ENCODE measurements around the gene ARRB2. TPM values are rescaled to one million over a fixed set of nuclear protein-coding genes. Genes with fewer than 3 reads are reported as not detected.
A peak's percentile ranks its signal among the peaks of the same experiment; 100 is the strongest.

The ARRB2 gene
- total and polyA plus RNA-seq, 2 of the 13 experiments (the other 11 are each of a cell fraction or from before 2014, with no cell fraction given) = 21.5 to 49.2 TPM

DNA sequence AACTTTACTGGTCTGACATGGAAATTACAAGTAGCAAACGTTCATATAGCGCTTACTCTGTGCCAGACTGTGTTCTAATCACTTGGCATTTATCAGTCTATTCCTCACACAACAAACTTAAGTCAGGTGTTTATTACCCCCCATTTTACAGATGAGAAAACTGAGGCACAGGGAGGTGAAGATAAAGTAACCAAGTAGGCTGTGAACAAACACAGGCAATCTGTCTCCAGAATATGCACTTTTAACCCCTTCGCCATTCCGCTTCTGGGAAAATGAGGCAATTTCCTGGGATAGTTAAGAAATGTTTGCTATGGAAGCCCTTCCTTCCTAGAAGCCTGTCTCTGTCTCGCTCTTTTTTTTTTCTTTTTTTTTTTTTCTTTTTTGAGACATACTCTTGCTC lies 41.5 kb downstream of the ARRB2 start (continued):
- TF ChIP-seq, protein P1, sequence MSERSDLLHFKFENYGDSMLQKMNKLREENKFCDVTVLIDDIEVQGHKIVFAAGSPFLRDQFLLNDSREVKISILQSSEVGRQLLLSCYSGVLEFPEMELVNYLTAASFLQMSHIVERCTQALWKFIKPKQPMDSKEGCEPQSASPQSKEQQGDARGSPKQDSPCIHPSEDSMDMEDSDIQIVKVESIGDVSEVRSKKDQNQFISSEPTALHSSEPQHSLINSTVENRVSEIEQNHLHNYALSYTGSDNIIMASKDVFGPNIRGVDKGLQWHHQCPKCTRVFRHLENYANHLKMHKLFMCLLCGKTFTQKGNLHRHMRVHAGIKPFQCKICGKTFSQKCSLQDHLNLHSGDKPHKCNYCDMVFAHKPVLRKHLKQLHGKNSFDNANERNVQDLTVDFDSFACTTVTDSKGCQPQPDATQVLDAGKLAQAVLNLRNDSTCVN (CRISPR knock-in tag; IDR thresholded peaks at IDR 0.05; ENCODE audit: borderline replicate concordance) = no peak
- TF ChIP-seq ERF (CRISPR knock-in tag; IDR thresholded peaks at IDR 0.05) = no peak
- TF ChIP-seq HNF4A (CRISPR knock-in tag; IDR thresholded peaks at IDR 0.05) = peak; percentile 10; the same call in 1 of the 2 replicates
- TF ChIP-seq, protein P2, sequence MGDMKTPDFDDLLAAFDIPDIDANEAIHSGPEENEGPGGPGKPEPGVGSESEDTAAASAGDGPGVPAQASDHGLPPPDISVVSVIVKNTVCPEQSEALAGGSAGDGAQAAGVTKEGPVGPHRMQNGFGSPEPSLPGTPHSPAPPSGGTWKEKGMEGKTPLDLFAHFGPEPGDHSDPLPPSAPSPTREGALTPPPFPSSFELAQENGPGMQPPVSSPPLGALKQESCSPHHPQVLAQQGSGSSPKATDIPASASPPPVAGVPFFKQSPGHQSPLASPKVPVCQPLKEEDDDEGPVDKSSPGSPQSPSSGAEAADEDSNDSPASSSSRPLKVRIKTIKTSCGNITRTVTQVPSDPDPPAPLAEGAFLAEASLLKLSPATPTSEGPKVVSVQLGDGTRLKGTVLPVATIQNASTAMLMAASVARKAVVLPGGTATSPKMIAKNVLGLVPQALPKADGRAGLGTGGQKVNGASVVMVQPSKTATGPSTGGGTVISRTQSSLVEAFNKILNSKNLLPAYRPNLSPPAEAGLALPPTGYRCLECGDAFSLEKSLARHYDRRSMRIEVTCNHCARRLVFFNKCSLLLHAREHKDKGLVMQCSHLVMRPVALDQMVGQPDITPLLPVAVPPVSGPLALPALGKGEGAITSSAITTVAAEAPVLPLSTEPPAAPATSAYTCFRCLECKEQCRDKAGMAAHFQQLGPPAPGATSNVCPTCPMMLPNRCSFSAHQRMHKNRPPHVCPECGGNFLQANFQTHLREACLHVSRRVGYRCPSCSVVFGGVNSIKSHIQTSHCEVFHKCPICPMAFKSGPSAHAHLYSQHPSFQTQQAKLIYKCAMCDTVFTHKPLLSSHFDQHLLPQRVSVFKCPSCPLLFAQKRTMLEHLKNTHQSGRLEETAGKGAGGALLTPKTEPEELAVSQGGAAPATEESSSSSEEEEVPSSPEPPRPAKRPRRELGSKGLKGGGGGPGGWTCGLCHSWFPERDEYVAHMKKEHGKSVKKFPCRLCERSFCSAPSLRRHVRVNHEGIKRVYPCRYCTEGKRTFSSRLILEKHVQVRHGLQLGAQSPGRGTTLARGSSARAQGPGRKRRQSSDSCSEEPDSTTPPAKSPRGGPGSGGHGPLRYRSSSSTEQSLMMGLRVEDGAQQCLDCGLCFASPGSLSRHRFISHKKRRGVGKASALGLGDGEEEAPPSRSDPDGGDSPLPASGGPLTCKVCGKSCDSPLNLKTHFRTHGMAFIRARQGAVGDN (CRISPR knock-in tag; IDR thresholded peaks at IDR 0.05) = no peak
- TF ChIP-seq RARA (CRISPR knock-in tag; IDR thresholded peaks at IDR 0.05) = peak; percentile 92
- no peak for TF ChIP-seq FOXA1 (IDR thresholded peaks at IDR 0.05)
- TF ChIP-seq FOXA1 (CRISPR knock-in tag; IDR thresholded peaks at IDR 0.05) = 0 out of 2 replicates have a peak, but pooled peaks have one; percentile 33
- TF ChIP-seq ZNF672 (CRISPR knock-in tag; IDR thresholded peaks at IDR 0.05) = no peak
- TF ChIP-seq ZNF350 (CRISPR knock-in tag; IDR thresholded peaks at IDR 0.05; ENCODE audit: borderline replicate concordance, low read depth) = no peak
- TF ChIP-seq JDP2 (CRISPR knock-in tag; IDR thresholded peaks at IDR 0.05; ENCODE audit: borderline replicate concordance) = no peak
- TF ChIP-seq, protein P3, sequence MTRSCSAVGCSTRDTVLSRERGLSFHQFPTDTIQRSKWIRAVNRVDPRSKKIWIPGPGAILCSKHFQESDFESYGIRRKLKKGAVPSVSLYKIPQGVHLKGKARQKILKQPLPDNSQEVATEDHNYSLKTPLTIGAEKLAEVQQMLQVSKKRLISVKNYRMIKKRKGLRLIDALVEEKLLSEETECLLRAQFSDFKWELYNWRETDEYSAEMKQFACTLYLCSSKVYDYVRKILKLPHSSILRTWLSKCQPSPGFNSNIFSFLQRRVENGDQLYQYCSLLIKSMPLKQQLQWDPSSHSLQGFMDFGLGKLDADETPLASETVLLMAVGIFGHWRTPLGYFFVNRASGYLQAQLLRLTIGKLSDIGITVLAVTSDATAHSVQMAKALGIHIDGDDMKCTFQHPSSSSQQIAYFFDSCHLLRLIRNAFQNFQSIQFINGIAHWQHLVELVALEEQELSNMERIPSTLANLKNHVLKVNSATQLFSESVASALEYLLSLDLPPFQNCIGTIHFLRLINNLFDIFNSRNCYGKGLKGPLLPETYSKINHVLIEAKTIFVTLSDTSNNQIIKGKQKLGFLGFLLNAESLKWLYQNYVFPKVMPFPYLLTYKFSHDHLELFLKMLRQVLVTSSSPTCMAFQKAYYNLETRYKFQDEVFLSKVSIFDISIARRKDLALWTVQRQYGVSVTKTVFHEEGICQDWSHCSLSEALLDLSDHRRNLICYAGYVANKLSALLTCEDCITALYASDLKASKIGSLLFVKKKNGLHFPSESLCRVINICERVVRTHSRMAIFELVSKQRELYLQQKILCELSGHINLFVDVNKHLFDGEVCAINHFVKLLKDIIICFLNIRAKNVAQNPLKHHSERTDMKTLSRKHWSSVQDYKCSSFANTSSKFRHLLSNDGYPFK (CRISPR knock-in tag; IDR thresholded peaks at IDR 0.05; ENCODE audit: borderline replicate concordance) = no peak
- TF ChIP-seq HMG20B (CRISPR knock-in tag; conservative IDR thresholded peaks at IDR 0.05) = no peak
- no peak for TF ChIP-seq BRD4 (CRISPR knock-in tag; IDR thresholded peaks at IDR 0.05)
- TF ChIP-seq ZNF550 (CRISPR knock-in tag; IDR thresholded peaks at IDR 0.05; ENCODE audit: borderline replicate concordance) = no peak
- peak; percentile 90 for TF ChIP-seq RCOR2 (CRISPR knock-in tag; IDR thresholded peaks at IDR 0.05)
- TF ChIP-seq, protein P4, sequence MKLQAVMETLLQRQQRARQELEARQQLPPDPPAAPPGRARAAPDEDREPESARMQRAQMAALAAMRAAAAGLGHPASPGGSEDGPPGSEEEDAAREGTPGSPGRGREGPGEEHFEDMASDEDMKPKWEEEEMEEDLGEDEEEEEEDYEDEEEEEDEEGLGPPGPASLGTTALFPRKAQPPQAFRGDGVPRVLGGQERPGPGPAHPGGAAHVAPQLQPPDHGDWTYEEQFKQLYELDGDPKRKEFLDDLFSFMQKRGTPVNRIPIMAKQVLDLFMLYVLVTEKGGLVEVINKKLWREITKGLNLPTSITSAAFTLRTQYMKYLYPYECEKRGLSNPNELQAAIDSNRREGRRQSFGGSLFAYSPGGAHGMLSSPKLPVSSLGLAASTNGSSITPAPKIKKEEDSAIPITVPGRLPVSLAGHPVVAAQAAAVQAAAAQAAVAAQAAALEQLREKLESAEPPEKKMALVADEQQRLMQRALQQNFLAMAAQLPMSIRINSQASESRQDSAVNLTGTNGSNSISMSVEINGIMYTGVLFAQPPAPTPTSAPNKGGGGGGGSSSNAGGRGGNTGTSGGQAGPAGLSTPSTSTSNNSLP (IDR thresholded peaks at IDR 0.05; ENCODE audit: low read depth, low read length) = no peak
- TF ChIP-seq ZNF773 (CRISPR knock-in tag; IDR thresholded peaks at IDR 0.05; ENCODE audit: borderline replicate concordance) = no peak
- TF ChIP-seq, protein P5, sequence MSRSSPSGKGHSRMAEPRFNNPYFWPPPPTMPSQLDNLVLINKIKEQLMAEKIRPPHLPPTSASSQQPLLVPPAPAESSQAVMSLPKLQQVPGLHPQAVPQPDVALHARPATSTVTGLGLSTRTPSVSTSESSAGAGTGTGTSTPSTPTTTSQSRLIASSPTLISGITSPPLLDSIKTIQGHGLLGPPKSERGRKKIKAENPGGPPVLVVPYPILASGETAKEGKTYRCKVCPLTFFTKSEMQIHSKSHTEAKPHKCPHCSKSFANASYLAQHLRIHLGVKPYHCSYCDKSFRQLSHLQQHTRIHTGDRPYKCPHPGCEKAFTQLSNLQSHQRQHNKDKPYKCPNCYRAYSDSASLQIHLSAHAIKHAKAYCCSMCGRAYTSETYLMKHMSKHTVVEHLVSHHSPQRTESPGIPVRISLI (CRISPR knock-in tag; IDR thresholded peaks at IDR 0.05; ENCODE audit: borderline replicate concordance) = peak; percentile 82

Data from HepG2 (cell line).